Hepatocyte (in vitro differentiated cells): ENCODE measurements around the gene CNIH1. TPM values are rescaled to one million over a fixed set of nuclear protein-coding genes. Genes with fewer than 3 reads are reported as not detected.

ENCODE experiments used
- DNase-seq: peaks from one replicate; pipeline ENCODE4 v3.0.0-alpha.2; 2016; ENCODE audit warnings: low spot score
- H2AFZ ChIP-seq: fragments of 200-600 bp; sonication (generic); 2 replicates; pipeline ENCODE4 v1.6.0; 2016; ENCODE audit warnings: antibody characterized with exemption, mild to moderate bottlenecking
- H3K27ac ChIP-seq: fragments of 200-600 bp; sonication (generic); 2 replicates; pipeline ENCODE4 v1.5.1; 2016; ENCODE audit warnings: mild to moderate bottlenecking
- H3K27me3 ChIP-seq: fragments of 200-600 bp; sonication (generic); 2 replicates; pipeline ENCODE4 v1.6.1; 2016
- H3K36me3 ChIP-seq: fragments of 200-600 bp; sonication (generic); replicated peaks from 2 replicates; pipeline ENCODE4 v1.5.1; 2016; ENCODE audit warnings: low read depth; ENCODE audit not compliant: insufficient read depth
- H3K4me1 ChIP-seq: fragments of 200-600 bp; sonication (generic); 2 replicates; pipeline ENCODE4 v1.5.1; 2016; ENCODE audit warnings: mild to moderate bottlenecking, moderate library complexity; ENCODE audit not compliant: insufficient read depth
- H3K4me2 ChIP-seq: fragments of 200-600 bp; sonication (generic); 2 replicates; pipeline ENCODE4 v1.6.0; 2016
- H3K4me3 ChIP-seq: fragments of 200-600 bp; sonication (generic); 2 replicates; pipeline ENCODE4 v1.5.1; 2016; ENCODE audit warnings: mild to moderate bottlenecking
- H3K79me2 ChIP-seq: fragments of 200-600 bp; sonication (generic); 2 replicates; pipeline ENCODE4 v1.6.0; 2017; ENCODE audit warnings: mild to moderate bottlenecking
- H3K9me2 ChIP-seq: fragments of 200-600 bp; sonication (generic); replicated peaks from 2 replicates; pipeline ENCODE4 v1.6.0; 2017; ENCODE audit warnings: mild to moderate bottlenecking; ENCODE audit not compliant: insufficient read depth
- H3K9me3 ChIP-seq: fragments of 200-600 bp; sonication (generic); 2 replicates; pipeline ENCODE4 v1.5.1; 2016; ENCODE audit warnings: low read depth, mild to moderate bottlenecking
- H4K20me1 ChIP-seq: fragments of 200-600 bp; sonication (generic); 2 replicates; pipeline ENCODE4 v1.6.0; 2016; ENCODE audit warnings: mild to moderate bottlenecking; ENCODE audit not compliant: insufficient read depth, poor library complexity, severe bottlenecking
- EZH2 ChIP-seq: fragments of 200-600 bp; sonication (generic); IDR thresholded peaks from 2 replicates; pipeline ENCODE4 v1.6.1; 2016; ENCODE audit warnings: antibody characterized with exemption, mild to moderate bottlenecking, borderline replicate concordance
- EZH2phosphoT487 ChIP-seq: fragments of 200-600 bp; sonication (generic); IDR thresholded peaks from one replicate; pipeline ENCODE4 v1.6.1; 2018; ENCODE audit warnings: antibody characterized with exemption, mild to moderate bottlenecking, low read depth, moderate library complexity; ENCODE audit not compliant: unreplicated experiment, severe bottlenecking
- WGBS: methylation state at CpG from one replicate; pipeline ENCODE4 v1.1.6; 2016; ENCODE audit warnings: low lambda C conversion rate; ENCODE audit errors: missing lambda C conversion rate; 5-methylcytosine and 5-hydroxymethylcytosine counted together
- polyA plus RNA-seq: library from polyadenylated mRNA; unstranded; fragments of >200 nt; fragmentation: Nextera tagmentation; extraction: Ambion mirVana; gene quantifications from 2 replicates; pipeline ENCODE4 v1.2.1, GENCODE V29; 2016
- total RNA-seq: library from RNA; depleted of rRNA; stranded (reverse); fragments of >200 nt; gene quantifications from 2 replicates; pipeline ENCODE4 v1.2.3, GENCODE V29; 2014
- TF ChIP-seq, protein P1 (sequence below): fragments of 200-600 bp; sonication (generic); IDR thresholded peaks from 2 replicates; pipeline ENCODE4 v1.5.1; 2016; ENCODE audit warnings: antibody characterized with exemption, mild to moderate bottlenecking; ENCODE audit not compliant: poor library complexity

Gene CNIH1
- total and polyA plus RNA-seq, 2 experiments from 2014 or later, result 201 to 320 TPM

DNA sequence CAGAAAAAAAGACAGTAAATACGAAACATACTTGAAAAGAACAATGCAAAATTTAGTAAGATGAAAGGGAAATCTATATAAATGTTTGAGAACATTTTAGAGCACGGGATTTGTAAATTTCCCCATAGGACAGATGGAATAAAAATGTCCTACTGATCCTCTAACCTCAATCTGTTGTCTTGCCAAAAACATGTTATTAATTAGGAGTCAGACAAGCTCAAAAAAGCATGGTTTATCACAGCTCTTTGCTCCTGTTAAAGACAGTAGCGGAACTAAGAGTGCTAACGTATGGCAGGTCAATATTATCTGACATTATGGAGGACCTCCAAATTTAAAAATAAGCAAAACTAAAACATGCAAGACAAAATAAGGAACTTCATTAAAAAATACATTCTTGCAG is 34.7 kb upstream of the CNIH1 start:
- no peak for DNase-seq
- Histone ChIP-seq H3K36me3 (no peaks in the 10 kb centered on the region), H3K27me3 (no peaks in the 10 kb centered on the region), H3K4me2 (no peak overlapping the region), H3K79me2 (peaks cover 8% of the 10 kb centered on the region), H3K27ac (no peak overlapping the region), H3K9me3 (no peaks in the 10 kb centered on the region), H3K9me2 (no peaks in the 10 kb centered on the region), H3K4me1 (peaks cover 17% of the 10 kb centered on the region), H2AFZ (no peak overlapping the region), H3K4me3 (no peak overlapping the region), H4K20me1 (peaks cover 3% of the 10 kb centered on the region)
- WGBS, result 87% methylated on average over 4 of the region's 4 CpGs
- TF ChIP-seq EZH2 (no peak), EZH2phosphoT487 (no peak)
- TF ChIP-seq, protein P1, sequence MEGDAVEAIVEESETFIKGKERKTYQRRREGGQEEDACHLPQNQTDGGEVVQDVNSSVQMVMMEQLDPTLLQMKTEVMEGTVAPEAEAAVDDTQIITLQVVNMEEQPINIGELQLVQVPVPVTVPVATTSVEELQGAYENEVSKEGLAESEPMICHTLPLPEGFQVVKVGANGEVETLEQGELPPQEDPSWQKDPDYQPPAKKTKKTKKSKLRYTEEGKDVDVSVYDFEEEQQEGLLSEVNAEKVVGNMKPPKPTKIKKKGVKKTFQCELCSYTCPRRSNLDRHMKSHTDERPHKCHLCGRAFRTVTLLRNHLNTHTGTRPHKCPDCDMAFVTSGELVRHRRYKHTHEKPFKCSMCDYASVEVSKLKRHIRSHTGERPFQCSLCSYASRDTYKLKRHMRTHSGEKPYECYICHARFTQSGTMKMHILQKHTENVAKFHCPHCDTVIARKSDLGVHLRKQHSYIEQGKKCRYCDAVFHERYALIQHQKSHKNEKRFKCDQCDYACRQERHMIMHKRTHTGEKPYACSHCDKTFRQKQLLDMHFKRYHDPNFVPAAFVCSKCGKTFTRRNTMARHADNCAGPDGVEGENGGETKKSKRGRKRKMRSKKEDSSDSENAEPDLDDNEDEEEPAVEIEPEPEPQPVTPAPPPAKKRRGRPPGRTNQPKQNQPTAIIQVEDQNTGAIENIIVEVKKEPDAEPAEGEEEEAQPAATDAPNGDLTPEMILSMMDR, result no peak

- no peak for DNase-seq
These were observed 34.2 kb upstream of the CNIH1 start for GRCh38 chr14:54475187-54475899.

DNA sequence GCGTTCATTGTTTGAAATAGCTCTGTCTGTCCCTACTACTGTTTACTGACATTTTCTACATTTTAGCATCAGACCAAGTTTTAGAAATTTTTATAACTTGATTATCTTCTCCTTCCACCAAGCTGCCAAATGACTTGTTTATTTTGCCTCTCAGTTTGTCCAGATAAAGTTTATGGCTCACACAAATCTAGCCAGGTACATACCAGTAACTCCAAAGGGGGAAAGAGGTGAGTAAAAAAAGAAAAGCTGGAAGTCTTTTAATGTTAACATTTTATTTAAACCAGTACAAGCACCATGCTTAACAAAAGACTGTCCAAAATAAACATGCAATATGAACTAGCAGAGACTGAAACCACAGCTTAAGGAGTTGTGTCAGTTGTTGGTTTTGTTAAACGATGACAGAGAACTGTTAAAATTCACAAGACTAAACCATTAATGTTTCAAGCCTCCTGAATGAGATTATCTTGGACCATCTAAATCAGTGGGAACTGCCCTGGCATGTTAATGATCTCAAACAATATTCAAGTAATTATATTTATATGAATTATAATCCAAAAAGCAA is 33.1 kb upstream of the CNIH1 start:
- TF ChIP-seq EZH2, result no peak
- TF ChIP-seq, protein P1, result no peak
- no peak for TF ChIP-seq EZH2phosphoT487
- Histone ChIP-seq H4K20me1 (no peaks in the 10 kb centered on the region), H3K79me2 (peaks cover 4% of the 10 kb centered on the region), H3K27ac (peak overlapping the region; percentile 8), H3K27me3 (no peaks in the 10 kb centered on the region), H3K9me2 (no peaks in the 10 kb centered on the region), H3K4me1 (peaks cover 17% of the 10 kb centered on the region), H3K4me2 (peak overlapping the region; percentile 9), H3K36me3 (no peaks in the 10 kb centered on the region), H3K4me3 (no peak overlapping the region), H2AFZ (no peak overlapping the region), H3K9me3 (no peaks in the 10 kb centered on the region)
- no peak for DNase-seq
- WGBS, result 56% methylated on average over 2 of the region's 2 CpGs

More at GRCh38 chr14:54475187-54475899, 34.2 kb upstream of the CNIH1 start:
- no peak overlapping the region for H2AFZ ChIP-seq
- H3K79me2 ChIP-seq, result peaks cover 5% of the 10 kb centered on the region
- no peak overlapping the region for H3K4me2 ChIP-seq
- H3K9me3 ChIP-seq, result no peaks in the 10 kb centered on the region
- no peak overlapping the region for H3K4me3 ChIP-seq
- TF ChIP-seq, protein P1, result no peak
- no peak for TF ChIP-seq EZH2phosphoT487
- no peak for TF ChIP-seq EZH2
- H4K20me1 ChIP-seq, result no peaks in the 10 kb centered on the region
- 75% methylated on average over 4 of the region's 4 CpGs for WGBS
- no peaks in the 10 kb centered on the region for H3K9me2 ChIP-seq
- no peak overlapping the region for H3K27ac ChIP-seq
- no peaks in the 10 kb centered on the region for H3K36me3 ChIP-seq
- H3K4me1 ChIP-seq, result peaks cover 17% of the 10 kb centered on the region
- no peaks in the 10 kb centered on the region for H3K27me3 ChIP-seq
